Neutrophil (primary cell): ENCODE results near the gene PRPF4.
A peak's percentile ranks its signal among the peaks of the same experiment; 100 is the strongest.

ENCODE experiments used
- H3K27ac ChIP-seq: fragments of 200-600 bp; sonication (generic); 2 replicates; pipeline ENCODE4 v1.5.1; 2016; ENCODE audit warnings: mild to moderate bottlenecking, moderate library complexity
- H3K27me3 ChIP-seq: fragments of 200-600 bp; sonication (generic); 2 replicates; pipeline ENCODE4 v1.6.0; 2016; ENCODE audit warnings: mild to moderate bottlenecking
- H3K36me3 ChIP-seq: fragments of 200-600 bp; sonication (generic); 2 replicates; pipeline ENCODE4 v1.5.1; 2017
- H3K4me1 ChIP-seq, 2 experiments: fragments of 200-600 bp in 1 of 2; sonication (generic) in 1 of 2; 1 replicate in 1 of 2; 2 replicates in 1 of 2; pipeline versions ENCODE4 v1.5.1 to v1.6.1; 2013 to 2016; ENCODE audit warnings: low read depth in 1 of 2, low read length in 1 of 2, mild to moderate bottlenecking in 1 of 2, moderate library complexity in 1 of 2; ENCODE audit not compliant: control insufficient read depth in 1 of 2, insufficient read depth in 1 of 2
- H3K4me3 ChIP-seq, 2 experiments: fragments of 200-600 bp in 1 of 2; sonication (generic) in 1 of 2; 1 replicate in 1 of 2; 2 replicates in 1 of 2; pipeline ENCODE4 v1.5.1; 2013 to 2016; ENCODE audit warnings: low read depth in 1 of 2, low read length in 1 of 2, mild to moderate bottlenecking in 1 of 2, moderate library complexity in 1 of 2
- H3K9me3 ChIP-seq: fragments of 200-600 bp; sonication (generic); 2 replicates; pipeline ENCODE4 v1.5.1; 2016
- CTCF ChIP-seq: fragments of 200-600 bp; sonication (generic); IDR thresholded peaks from 2 replicates; pipeline ENCODE4 v1.5.1; 2016; ENCODE audit warnings: antibody characterized with exemption

Gene PRPF4

GRCh38 chr9:113326230-113326629, 50.8 kb downstream of the PRPF4 start:
- no peak overlapping the region for H3K27ac ChIP-seq
- no peak overlapping the region for H3K4me3 ChIP-seq
- H3K9me3 ChIP-seq, result no peaks in the 10 kb centered on the region
- TF ChIP-seq CTCF, result no peak
- H3K27me3 ChIP-seq, result no peaks in the 10 kb centered on the region
- no peaks in the 10 kb centered on the region for H3K36me3 ChIP-seq
- H3K4me1 ChIP-seq, result no peaks in the 10 kb centered on the region

GRCh38 chr9:113328045-113328782, 52.8 kb downstream of the PRPF4 start:
- Histone ChIP-seq H3K27ac (no peak overlapping the region), H3K4me3 (no peak overlapping the region), H3K4me1 (no peaks in the 10 kb centered on the region), H3K36me3 (no peaks in the 10 kb centered on the region), H3K9me3 (no peaks in the 10 kb centered on the region), H3K27me3 (no peaks in the 10 kb centered on the region)
- TF ChIP-seq CTCF, result no peak

GRCh38 chr9:113331780-113332179, 56.3 kb downstream of the PRPF4 start:
- Histone ChIP-seq H3K4me3 (no peak overlapping the region), H3K36me3 (no peaks in the 10 kb centered on the region), H3K4me1 (no peaks in the 10 kb centered on the region), H3K27ac (no peak overlapping the region), H3K9me3 (no peaks in the 10 kb centered on the region), H3K27me3 (no peaks in the 10 kb centered on the region)
- no peak for TF ChIP-seq CTCF

- TF ChIP-seq CTCF, result no peak
- peaks cover 14 to 15% of the 10 kb centered on the region in 2 experiments for H3K4me1 ChIP-seq
- H3K27ac ChIP-seq, result no peak overlapping the region
- no peaks in the 10 kb centered on the region for H3K36me3 ChIP-seq
- H3K9me3 ChIP-seq, result no peaks in the 10 kb centered on the region
- no peak overlapping the region for H3K4me3 ChIP-seq
- no peaks in the 10 kb centered on the region for H3K27me3 ChIP-seq
These were observed 62.3 kb downstream of the PRPF4 start for GRCh38 chr9:113337714-113338113.

- peak within 1 kb of the TSS; percentile 63 to 69 for H3K4me3 ChIP-seq
- peaks cover 14 to 15% of the 10 kb centered on the region in 2 experiments for H3K4me1 ChIP-seq
- no peaks in the 10 kb centered on the region for H3K9me3 ChIP-seq
- no peaks in the 10 kb centered on the region for H3K27me3 ChIP-seq
- no peaks in the 10 kb centered on the region for H3K36me3 ChIP-seq
- no peak within 1 kb of the TSS for H3K27ac ChIP-seq
- no peak for TF ChIP-seq CTCF
These were observed 64.7 kb downstream of the PRPF4 start, which contains the start of gene WDR31 for GRCh38 chr9:113340011-113340699. Gene WDR31, minus strand, starts transcription at chr9:113340275. Its CDS starts 8,253 bp downstream, at chr9:113332022.
